ENCODE measurements around the gene ACTC1. TPM values are rescaled to one million over a fixed set of nuclear protein-coding genes. Genes with fewer than 3 reads are reported as not detected.

Gene ACTC1
- total RNA-seq, 1 donor from 2014 or later = 4.2 TPM

GRCh38 chr15:34793901-34794300 is 1.4 kb downstream of the ACTC1 start:
- DNase-seq (ENCODE audit: low spot score) = no peak
- H3K27me3 Mint-ChIP-seq (ENCODE audit: unreplicated experiment) = peaks cover 5% of the 10 kb centered on the region
- peak overlapping the region; percentile 14 for H3K27ac Mint-ChIP-seq (ENCODE audit: unreplicated experiment)
- peaks cover 4% of the 10 kb centered on the region for H3K36me3 Mint-ChIP-seq (ENCODE audit: low read depth, unreplicated experiment)
- H3K4me3 Mint-ChIP-seq (ENCODE audit: unreplicated experiment) = no peak overlapping the region
- TF ChIP-seq, protein P1, sequence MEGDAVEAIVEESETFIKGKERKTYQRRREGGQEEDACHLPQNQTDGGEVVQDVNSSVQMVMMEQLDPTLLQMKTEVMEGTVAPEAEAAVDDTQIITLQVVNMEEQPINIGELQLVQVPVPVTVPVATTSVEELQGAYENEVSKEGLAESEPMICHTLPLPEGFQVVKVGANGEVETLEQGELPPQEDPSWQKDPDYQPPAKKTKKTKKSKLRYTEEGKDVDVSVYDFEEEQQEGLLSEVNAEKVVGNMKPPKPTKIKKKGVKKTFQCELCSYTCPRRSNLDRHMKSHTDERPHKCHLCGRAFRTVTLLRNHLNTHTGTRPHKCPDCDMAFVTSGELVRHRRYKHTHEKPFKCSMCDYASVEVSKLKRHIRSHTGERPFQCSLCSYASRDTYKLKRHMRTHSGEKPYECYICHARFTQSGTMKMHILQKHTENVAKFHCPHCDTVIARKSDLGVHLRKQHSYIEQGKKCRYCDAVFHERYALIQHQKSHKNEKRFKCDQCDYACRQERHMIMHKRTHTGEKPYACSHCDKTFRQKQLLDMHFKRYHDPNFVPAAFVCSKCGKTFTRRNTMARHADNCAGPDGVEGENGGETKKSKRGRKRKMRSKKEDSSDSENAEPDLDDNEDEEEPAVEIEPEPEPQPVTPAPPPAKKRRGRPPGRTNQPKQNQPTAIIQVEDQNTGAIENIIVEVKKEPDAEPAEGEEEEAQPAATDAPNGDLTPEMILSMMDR (IDR thresholded peaks at IDR 0.05; ENCODE audit: unreplicated experiment) = no peak
- no peaks in the 10 kb centered on the region for H3K9me3 Mint-ChIP-seq (ENCODE audit: unreplicated experiment)
- no peaks in the 10 kb centered on the region for H3K4me1 Mint-ChIP-seq (ENCODE audit: unreplicated experiment)

- TF ChIP-seq, protein P1 (IDR thresholded peaks at IDR 0.05; ENCODE audit: unreplicated experiment) = no peak
- DNase-seq (ENCODE audit: low spot score) = no peak
- no peak overlapping the region for H3K27ac Mint-ChIP-seq (ENCODE audit: unreplicated experiment)
- no peaks in the 10 kb centered on the region for H3K9me3 Mint-ChIP-seq (ENCODE audit: unreplicated experiment)
- no peaks in the 10 kb centered on the region for H3K4me1 Mint-ChIP-seq (ENCODE audit: unreplicated experiment)
- peaks cover 5% of the 10 kb centered on the region for H3K27me3 Mint-ChIP-seq (ENCODE audit: unreplicated experiment)
- H3K36me3 Mint-ChIP-seq (ENCODE audit: low read depth, unreplicated experiment) = peaks cover 4% of the 10 kb centered on the region
- H3K4me3 Mint-ChIP-seq (ENCODE audit: unreplicated experiment) = no peak overlapping the region
These were observed 2.3 kb downstream of the ACTC1 start for GRCh38 chr15:34793071-34793470.

DNA sequence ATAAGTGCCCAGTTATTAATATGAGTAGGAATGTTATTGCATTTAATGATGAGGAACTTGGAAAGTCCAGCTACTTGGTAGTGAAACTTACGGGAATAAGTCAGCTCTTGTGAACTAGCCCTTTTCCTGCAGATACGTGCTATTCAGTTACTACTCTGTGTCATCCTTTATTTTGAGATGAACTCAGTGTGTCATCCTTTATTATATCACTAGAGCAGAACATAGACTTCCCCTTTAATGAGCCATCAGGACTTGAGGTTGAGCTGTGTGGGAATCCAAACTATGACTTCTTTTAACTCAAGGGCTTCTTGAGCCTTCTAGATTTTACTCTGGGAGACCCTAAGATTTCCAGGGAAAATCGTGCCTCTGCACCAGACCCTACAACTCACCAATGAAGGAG is 3.6 kb downstream of the ACTC1 start:
- no peak overlapping the region for H3K27ac Mint-ChIP-seq (ENCODE audit: unreplicated experiment)
- no peak for DNase-seq (ENCODE audit: low spot score)
- H3K4me3 Mint-ChIP-seq (ENCODE audit: unreplicated experiment) = no peak overlapping the region
- H3K36me3 Mint-ChIP-seq (ENCODE audit: low read depth, unreplicated experiment) = peaks cover 4% of the 10 kb centered on the region
- peaks cover 2% of the 10 kb centered on the region for H3K27me3 Mint-ChIP-seq (ENCODE audit: unreplicated experiment)
- TF ChIP-seq, protein P1 (IDR thresholded peaks at IDR 0.05; ENCODE audit: unreplicated experiment) = no peak
- H3K4me1 Mint-ChIP-seq (ENCODE audit: unreplicated experiment) = no peaks in the 10 kb centered on the region
- no peaks in the 10 kb centered on the region for H3K9me3 Mint-ChIP-seq (ENCODE audit: unreplicated experiment)

DNA sequence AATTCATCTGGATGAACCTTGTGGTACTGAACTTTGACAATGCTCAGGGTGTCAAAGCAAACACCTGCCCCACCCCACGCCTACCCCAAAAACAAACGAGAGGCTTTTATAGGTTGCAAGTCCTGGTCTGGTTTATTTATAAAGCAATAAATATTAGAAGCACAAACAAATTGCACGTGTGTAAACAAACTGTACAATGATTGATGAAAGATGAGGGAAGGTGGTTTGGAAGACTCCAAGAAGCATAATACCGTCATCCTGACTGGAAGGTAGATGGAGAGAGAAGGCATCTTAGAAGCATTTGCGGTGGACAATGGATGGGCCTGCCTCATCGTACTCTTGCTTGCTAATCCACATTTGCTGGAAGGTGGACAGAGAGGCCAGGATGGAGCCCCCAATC is 5.2 kb downstream of the ACTC1 start:
- H3K27ac Mint-ChIP-seq (ENCODE audit: unreplicated experiment) = no peak overlapping the region
- no peak for DNase-seq (ENCODE audit: low spot score)
- H3K36me3 Mint-ChIP-seq (ENCODE audit: low read depth, unreplicated experiment) = peaks cover 4% of the 10 kb centered on the region
- no peaks in the 10 kb centered on the region for H3K4me1 Mint-ChIP-seq (ENCODE audit: unreplicated experiment)
- TF ChIP-seq, protein P1 (IDR thresholded peaks at IDR 0.05; ENCODE audit: unreplicated experiment) = no peak
- peaks cover 2% of the 10 kb centered on the region for H3K27me3 Mint-ChIP-seq (ENCODE audit: unreplicated experiment)
- no peak overlapping the region for H3K4me3 Mint-ChIP-seq (ENCODE audit: unreplicated experiment)
- no peaks in the 10 kb centered on the region for H3K9me3 Mint-ChIP-seq (ENCODE audit: unreplicated experiment)

GRCh38 chr15:34789326-34789725 is 6.0 kb downstream of the ACTC1 start:
- no peak overlapping the region for H3K4me3 Mint-ChIP-seq (ENCODE audit: unreplicated experiment)
- H3K9me3 Mint-ChIP-seq (ENCODE audit: unreplicated experiment) = no peaks in the 10 kb centered on the region
- peaks cover under 1% of the 10 kb centered on the region for H3K27me3 Mint-ChIP-seq (ENCODE audit: unreplicated experiment)
- TF ChIP-seq, protein P1 (IDR thresholded peaks at IDR 0.05; ENCODE audit: unreplicated experiment) = no peak
- DNase-seq (ENCODE audit: low spot score) = no peak
- H3K4me1 Mint-ChIP-seq (ENCODE audit: unreplicated experiment) = peaks cover 4% of the 10 kb centered on the region
- H3K27ac Mint-ChIP-seq (ENCODE audit: unreplicated experiment) = no peak overlapping the region
- peaks cover 4% of the 10 kb centered on the region for H3K36me3 Mint-ChIP-seq (ENCODE audit: low read depth, unreplicated experiment)

Data from endothelial cell (in vitro differentiated cells).